Amniotic epithelial cell (primary cell): ENCODE data around the gene CAPZB.
A peak's percentile ranks its signal among the peaks of the same experiment; 100 is the strongest.

Experiments used
- DNase-seq: peaks from one replicate; pipeline ENCODE4 v3.0.0-alpha.2; 2010; ENCODE audit warnings: low read depth

The CAPZB gene

GRCh38 chr1:19328486-19328885 lies 156.9 kb downstream of the CAPZB start:
- no peak for DNase-seq

GRCh38 chr1:19327736-19328135 lies 157.6 kb downstream of the CAPZB start:
- DNase-seq, result no peak

- no peak for DNase-seq
These were observed 158.0 kb downstream of the CAPZB start for GRCh38 chr1:19327301-19327700.

GRCh38 chr1:19326748-19327065 lies 158.6 kb downstream of the CAPZB start:
- DNase-seq, result no peak

GRCh38 chr1:19325958-19326747 lies 159.2 kb downstream of the CAPZB start:
- DNase-seq, result no peak

GRCh38 chr1:19325368-19325957 lies 159.9 kb downstream of the CAPZB start:
- peak; percentile 24 for DNase-seq

GRCh38 chr1:19324665-19324990 lies 160.7 kb downstream of the CAPZB start:
- DNase-seq, result no peak

GRCh38 chr1:19323987-19324664 lies 161.2 kb downstream of the CAPZB start:
- no peak for DNase-seq

GRCh38 chr1:19322481-19322880 lies 162.9 kb downstream of the CAPZB start:
- no peak for DNase-seq

- DNase-seq, result peak; percentile 31
These were observed 164.3 kb downstream of the CAPZB start for GRCh38 chr1:19321071-19321470.

- no peak for DNase-seq
These were observed 166.1 kb downstream of the CAPZB start for GRCh38 chr1:19319196-19319595.

- DNase-seq, result no peak
These were observed 168.0 kb downstream of the CAPZB start for GRCh38 chr1:19317126-19317910.

- peak; percentile 54 for DNase-seq
These were observed 169.8 kb downstream of the CAPZB start for GRCh38 chr1:19315378-19316198.

GRCh38 chr1:19313961-19314882 lies 171.1 kb downstream of the CAPZB start:
- DNase-seq, result no peak

GRCh38 chr1:19313636-19313959 lies 171.7 kb downstream of the CAPZB start:
- no peak for DNase-seq

- peak; percentile 30 for DNase-seq
These were observed 172.3 kb downstream of the CAPZB start for GRCh38 chr1:19312782-19313635.

GRCh38 chr1:19311931-19312781 lies 173.2 kb downstream of the CAPZB start, which contains the start of the genes AKR7A2 and SLC66A1:
AKR7A2 (minus strand) TSS chr1:19312144; CDS start chr1:19312124, 20 bp downstream.
SLC66A1 (plus strand) TSS chr1:19312326; CDS start chr1:19317678, 5,352 bp downstream.
- DNase-seq, result peak; percentile 82

GRCh38 chr1:19311503-19311930 lies 173.8 kb downstream of the CAPZB start:
- no peak for DNase-seq
